SK-N-SH (cell line): ENCODE measurements around the gene CLIP3. TPM values are rescaled to one million over a fixed set of nuclear protein-coding genes. Genes with fewer than 3 reads are reported as not detected.

Source experiments
- CTCF ChIA-PET: fragments of 300-600, 350-600 bp; formaldehyde crosslinking; extraction: SDS; loops from one replicate; lab custom pipeline; 2021; lab: Yijun Ruan, JAX
- POLR2A ChIA-PET: fragments of 350-600 bp; sonication (Branson Sonifier 250); formaldehyde crosslinking; extraction: SDS; loops from one replicate; lab custom pipeline; 2020; ENCODE audit warnings: antibody characterized with exemption, inconsistent platforms; lab: Yijun Ruan, JAX
- DNase-seq: peaks from one replicate; pipeline ENCODE4 v3.0.0; 2012
- H2AFZ ChIP-seq: fragments of 200-600 bp; sonication (generic); 2 replicates; pipeline ENCODE4 v1.8.1; 2016; ENCODE audit warnings: antibody characterized with exemption, mild to moderate bottlenecking, low read depth
- H3F3A ChIP-seq: fragments of 200-600 bp; sonication (generic); replicated peaks from 2 replicates; pipeline ENCODE3; 2016; ENCODE audit warnings: antibody characterized with exemption, mild to moderate bottlenecking; ENCODE audit not compliant: insufficient read depth
- H3K27ac ChIP-seq, 2 experiments: fragments of 200-500 bp in 1 of 2; fragments of 200-600 bp in 1 of 2; sonication (Bioruptor generic) in 1 of 2; sonication (generic), shearing (Covaris generic) in 1 of 2; 2 replicates each; pipeline versions ENCODE4 v1.5.1 to v1.6.1; 2014 to 2016; ENCODE audit warnings: low read depth in 2 of 2, inconsistent platforms in 1 of 2, low read length in 1 of 2, mild to moderate bottlenecking in 1 of 2, mixed read lengths in 1 of 2
- H3K27me3 ChIP-seq: fragments of 200-600 bp; sonication (generic), shearing (Covaris generic); 2 replicates; pipeline ENCODE4 v1.6.1; 2016; ENCODE audit warnings: mixed run types; ENCODE audit not compliant: insufficient read depth
- H3K36me3 ChIP-seq, 2 experiments: fragments of 200-500 bp in 1 of 2; fragments of 200-600 bp in 1 of 2; sonication (Bioruptor generic) in 1 of 2; sonication (generic) in 1 of 2; replicated peaks in 1 of 2; 2 replicates each; pipeline versions ENCODE3 to v1.5.1; 2014 to 2016; ENCODE audit warnings: low read length in 1 of 2, mild to moderate bottlenecking in 1 of 2; ENCODE audit not compliant: insufficient read depth in 2 of 2, control insufficient read depth in 1 of 2
- H3K4me1 ChIP-seq, 2 experiments: fragments of 200-500 bp in 1 of 2; fragments of 200-600 bp in 1 of 2; sonication (Bioruptor generic) in 1 of 2; sonication (generic), shearing (Covaris generic) in 1 of 2; 2 replicates each; pipeline versions ENCODE4 v1.5.1 to v1.6.1; 2014 to 2016; ENCODE audit warnings: low read depth in 1 of 2, low read length in 1 of 2, mixed run types in 1 of 2; ENCODE audit not compliant: insufficient read depth in 2 of 2, control insufficient read depth in 1 of 2
- H3K4me2 ChIP-seq: fragments of 200-600 bp; sonication (generic), shearing (Covaris generic); 2 replicates; pipeline ENCODE4 v1.6.1; 2017; ENCODE audit warnings: mixed run types
- H3K4me3 ChIP-seq, 2 experiments: fragments of 200-500 bp in 1 of 2; fragments of 200-600 bp in 1 of 2; sonication (Bioruptor generic) in 1 of 2; sonication (generic), shearing (Covaris generic) in 1 of 2; 2 replicates each; pipeline versions ENCODE4 v1.5.1 to v1.8.1; 2014 to 2016; ENCODE audit warnings: low read depth in 2 of 2, inconsistent platforms in 1 of 2, low read length in 1 of 2, mild to moderate bottlenecking in 1 of 2, mixed read lengths in 1 of 2, moderate library complexity in 1 of 2
- H3K79me2 ChIP-seq: fragments of 200-600 bp; sonication (generic); 2 replicates; pipeline ENCODE4 v1.8.1; 2017; ENCODE audit warnings: mild to moderate bottlenecking; ENCODE audit not compliant: insufficient read depth
- H3K9ac ChIP-seq: fragments of 200-600 bp; sonication (generic); 2 replicates; pipeline ENCODE4 v1.6.1; 2017; ENCODE audit warnings: mixed run types
- H3K9me2 ChIP-seq: fragments of 200-600 bp; sonication (generic); 2 replicates; pipeline ENCODE4 v1.6.1; 2017; ENCODE audit warnings: mixed run types
- H3K9me3 ChIP-seq: fragments of 200-600 bp; sonication (generic); 2 replicates; pipeline ENCODE4 v1.6.1; 2017; ENCODE audit warnings: mixed run types, mild to moderate bottlenecking, moderate library complexity
- H4K20me1 ChIP-seq: fragments of 200-600 bp; sonication (generic); 2 replicates; pipeline ENCODE4 v1.6.1; 2017; ENCODE audit warnings: mild to moderate bottlenecking, mixed run types; ENCODE audit not compliant: insufficient read depth
- ELF1 ChIP-seq: IDR thresholded peaks from 2 replicates; pipeline ENCODE4 v1.4.0; 2012
- EZH2phosphoT487 ChIP-seq: fragments of 200-600 bp; sonication (generic); IDR thresholded peaks from 2 replicates; pipeline ENCODE4 v1.6.1; 2017; ENCODE audit warnings: low read depth, mixed run types, mild to moderate bottlenecking, antibody characterized with exemption, moderate library complexity, borderline replicate concordance
- FOXM1 ChIP-seq: IDR thresholded peaks from 2 replicates; pipeline ENCODE4 v1.4.0; 2012; ENCODE audit warnings: low read depth, mild to moderate bottlenecking
- RFX5 ChIP-seq: IDR thresholded peaks from 2 replicates; pipeline ENCODE4 v1.6.1; 2012; ENCODE audit warnings: mild to moderate bottlenecking, improper control_type of control experiment, low read length
- RXRA ChIP-seq: IDR thresholded peaks from 2 replicates; pipeline ENCODE4 v1.4.0; 2012; ENCODE audit warnings: low read depth, mild to moderate bottlenecking, borderline replicate concordance
- SMC3 ChIP-seq: IDR thresholded peaks from 2 replicates; pipeline ENCODE4 v1.6.1; 2012; ENCODE audit warnings: low read depth, low read length, improper control_type of control experiment
- YY1 ChIP-seq: IDR thresholded peaks from 2 replicates; pipeline ENCODE4 v1.4.0; 2012; ENCODE audit warnings: low read depth, mild to moderate bottlenecking
- WGBS: methylation state at CpG from one replicate; pipeline ENCODE4 v1.1.6; 2017; ENCODE audit warnings: low lambda C conversion rate; 5-methylcytosine and 5-hydroxymethylcytosine counted together
- polyA plus RNA-seq, 3 experiments: library from polyadenylated mRNA; depleted of rRNA; stranded (reverse); fragments of >200 nt; gene quantifications; 2 replicates each; pipeline ENCODE4 v1.2.3, GENCODE V29; 2012
- TF ChIP-seq, protein P1 (sequence below): IDR thresholded peaks from 2 replicates; pipeline ENCODE4 v1.6.1; 2012; ENCODE audit warnings: mild to moderate bottlenecking, low read depth, low read length, moderate library complexity
- TF ChIP-seq, protein P2 (sequence below): IDR thresholded peaks from 2 replicates; pipeline ENCODE4 v1.4.0; 2012; ENCODE audit warnings: low read depth, borderline replicate concordance

The CLIP3 gene
- polyA plus RNA-seq, 1 of the 3 experiments (the other 2 are of a cell fraction), result 13.1 TPM

DNA sequence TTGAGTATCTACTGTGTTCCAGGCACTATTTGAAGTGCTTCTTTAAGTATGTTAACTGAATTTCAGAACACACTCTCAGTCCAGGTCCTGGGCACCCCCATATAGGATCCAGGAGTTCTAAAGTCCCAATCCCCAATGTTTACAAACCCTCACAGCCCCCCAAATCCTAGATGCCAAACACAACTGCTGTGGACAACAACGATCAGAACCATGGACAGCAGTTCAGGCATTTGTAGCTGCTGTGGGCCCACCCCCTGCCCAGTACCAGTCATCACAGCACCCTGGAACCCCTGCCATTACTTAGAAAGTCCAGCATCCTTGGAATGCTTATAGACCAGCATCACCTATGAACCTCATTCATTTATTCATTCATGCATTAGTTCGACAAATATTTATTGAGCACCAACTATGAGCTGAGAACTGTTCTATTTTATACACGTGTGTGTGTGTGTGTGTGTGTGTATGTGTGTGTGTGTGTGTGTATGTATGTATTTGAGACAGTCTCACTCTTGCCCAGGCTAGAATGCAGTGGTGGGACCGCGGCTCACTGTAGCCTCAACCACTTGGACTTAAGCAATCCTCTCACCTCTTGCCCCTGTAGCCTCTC lies 57.0 kb downstream of the CLIP3 start:
- Histone ChIP-seq H3K4me2 (no peak overlapping the region), H3K9me3 (no peaks in the 10 kb centered on the region), H3K9me2 (no peaks in the 10 kb centered on the region), H3K4me3 (no peak overlapping the region), H4K20me1 (no peaks in the 10 kb centered on the region), H3K4me1 (no peaks in the 10 kb centered on the region), H3F3A (no peaks in the 10 kb centered on the region), H3K27me3 (no peaks in the 10 kb centered on the region), H3K9ac (no peak overlapping the region), H3K27ac (no peak overlapping the region), H2AFZ (no peak overlapping the region), H3K79me2 (no peaks in the 10 kb centered on the region), H3K36me3 (no peaks in the 10 kb centered on the region)
- POLR2A ChIA-PET, result no interaction called here
- WGBS, result 54% methylated on average over 5 of the region's 5 CpGs
- no peak for DNase-seq
- TF ChIP-seq RXRA (no peak), SMC3 (no peak)
- TF ChIP-seq, protein P1, sequence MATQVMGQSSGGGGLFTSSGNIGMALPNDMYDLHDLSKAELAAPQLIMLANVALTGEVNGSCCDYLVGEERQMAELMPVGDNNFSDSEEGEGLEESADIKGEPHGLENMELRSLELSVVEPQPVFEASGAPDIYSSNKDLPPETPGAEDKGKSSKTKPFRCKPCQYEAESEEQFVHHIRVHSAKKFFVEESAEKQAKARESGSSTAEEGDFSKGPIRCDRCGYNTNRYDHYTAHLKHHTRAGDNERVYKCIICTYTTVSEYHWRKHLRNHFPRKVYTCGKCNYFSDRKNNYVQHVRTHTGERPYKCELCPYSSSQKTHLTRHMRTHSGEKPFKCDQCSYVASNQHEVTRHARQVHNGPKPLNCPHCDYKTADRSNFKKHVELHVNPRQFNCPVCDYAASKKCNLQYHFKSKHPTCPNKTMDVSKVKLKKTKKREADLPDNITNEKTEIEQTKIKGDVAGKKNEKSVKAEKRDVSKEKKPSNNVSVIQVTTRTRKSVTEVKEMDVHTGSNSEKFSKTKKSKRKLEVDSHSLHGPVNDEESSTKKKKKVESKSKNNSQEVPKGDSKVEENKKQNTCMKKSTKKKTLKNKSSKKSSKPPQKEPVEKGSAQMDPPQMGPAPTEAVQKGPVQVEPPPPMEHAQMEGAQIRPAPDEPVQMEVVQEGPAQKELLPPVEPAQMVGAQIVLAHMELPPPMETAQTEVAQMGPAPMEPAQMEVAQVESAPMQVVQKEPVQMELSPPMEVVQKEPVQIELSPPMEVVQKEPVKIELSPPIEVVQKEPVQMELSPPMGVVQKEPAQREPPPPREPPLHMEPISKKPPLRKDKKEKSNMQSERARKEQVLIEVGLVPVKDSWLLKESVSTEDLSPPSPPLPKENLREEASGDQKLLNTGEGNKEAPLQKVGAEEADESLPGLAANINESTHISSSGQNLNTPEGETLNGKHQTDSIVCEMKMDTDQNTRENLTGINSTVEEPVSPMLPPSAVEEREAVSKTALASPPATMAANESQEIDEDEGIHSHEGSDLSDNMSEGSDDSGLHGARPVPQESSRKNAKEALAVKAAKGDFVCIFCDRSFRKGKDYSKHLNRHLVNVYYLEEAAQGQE, result peak; percentile 98
- CTCF ChIA-PET, result interaction anchor here (0.6 to 0.8 kb wide), 2 partner anchors 18 to 20 kb away, joined by 3 read pairs; no protein-coding TSS in a partner anchor

DNA sequence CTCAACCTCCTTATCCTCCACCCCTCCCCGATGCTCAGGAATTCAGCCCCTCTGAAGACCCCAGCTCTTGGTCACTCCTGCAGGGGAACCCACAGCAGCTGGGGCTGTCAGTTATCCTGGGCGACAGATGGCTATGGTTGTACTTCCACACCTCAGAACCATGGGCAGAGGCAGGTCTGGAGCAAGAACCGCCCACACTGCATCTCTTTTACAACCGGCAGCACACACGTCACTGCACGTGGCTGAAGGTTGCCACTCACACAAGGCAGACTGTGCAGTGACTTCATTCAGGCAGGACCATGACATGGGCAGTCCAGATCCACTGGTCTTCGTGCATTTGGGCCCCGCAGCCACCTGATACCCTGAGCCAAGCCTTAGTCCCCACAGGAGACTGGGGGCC lies 59.2 kb downstream of the CLIP3 start:
- Histone ChIP-seq H3K79me2 (no peaks in the 10 kb centered on the region), H3K4me3 (no peak overlapping the region), H3F3A (no peaks in the 10 kb centered on the region), H4K20me1 (no peaks in the 10 kb centered on the region), H3K27me3 (no peaks in the 10 kb centered on the region), H3K9me2 (no peaks in the 10 kb centered on the region), H3K9me3 (no peaks in the 10 kb centered on the region)
- no peak for DNase-seq
- CTCF ChIA-PET, result no interaction called here
- TF ChIP-seq ELF1 (no peak), EZH2phosphoT487 (no peak), FOXM1 (no peak), YY1 (no peak), RFX5 (no peak)
- TF ChIP-seq, protein P1, result peak; percentile 65; the same call in 1 of the 2 replicates
- TF ChIP-seq, protein P2, sequence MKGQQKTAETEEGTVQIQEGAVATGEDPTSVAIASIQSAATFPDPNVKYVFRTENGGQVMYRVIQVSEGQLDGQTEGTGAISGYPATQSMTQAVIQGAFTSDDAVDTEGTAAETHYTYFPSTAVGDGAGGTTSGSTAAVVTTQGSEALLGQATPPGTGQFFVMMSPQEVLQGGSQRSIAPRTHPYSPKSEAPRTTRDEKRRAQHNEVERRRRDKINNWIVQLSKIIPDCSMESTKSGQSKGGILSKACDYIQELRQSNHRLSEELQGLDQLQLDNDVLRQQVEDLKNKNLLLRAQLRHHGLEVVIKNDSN, result no peak
- TF ChIP-seq, all 33 proteins: peak for 1
- Histone ChIP-seq H3K9ac (no peak overlapping the region), H3K27ac (no peak overlapping the region), H3K4me1 (no peaks in the 10 kb centered on the region), H2AFZ (no peak overlapping the region), H3K4me2 (no peak overlapping the region), H3K36me3 (no peaks in the 10 kb centered on the region)
- POLR2A ChIA-PET, result no interaction called here
- whole genome bisulfite sequencing, result 38% methylated on average over 8 of the region's 8 CpGs
